ENCODE measurements around the gene RPRD1B.

The RPRD1B gene

GRCh38 chr20:38043512-38044300 is 10.2 kb downstream of the RPRD1B start:
- DNase-seq: no peak

- no peak for DNase-seq
Measured at GRCh38 chr20:38044685-38045084, 11.1 kb downstream of the RPRD1B start.

- DNase-seq: no peak
Measured at GRCh38 chr20:38046572-38046971, 13.0 kb downstream of the RPRD1B start.

GRCh38 chr20:38049800-38050199 is 16.3 kb downstream of the RPRD1B start:
- no peak for DNase-seq

GRCh38 chr20:38050686-38051085 is 17.1 kb downstream of the RPRD1B start:
- no peak for DNase-seq

GRCh38 chr20:38052870-38053269 is 19.3 kb downstream of the RPRD1B start:
- no peak for DNase-seq

- DNase-seq: no peak
Measured at GRCh38 chr20:38054647-38055046, 21.1 kb downstream of the RPRD1B start.

- DNase-seq: peak; percentile 22
Measured at GRCh38 chr20:38055294-38055693, 21.7 kb downstream of the RPRD1B start.

GRCh38 chr20:38055848-38056247 is 22.3 kb downstream of the RPRD1B start:
- no peak for DNase-seq

GRCh38 chr20:38057351-38057972 is 23.9 kb downstream of the RPRD1B start:
- peak; percentile 88 for DNase-seq

- DNase-seq: no peak
Measured at GRCh38 chr20:38059832-38060231, 26.3 kb downstream of the RPRD1B start.

- no peak for DNase-seq
Measured at GRCh38 chr20:38060536-38060935, 27.0 kb downstream of the RPRD1B start.

GRCh38 chr20:38061109-38061508 is 27.6 kb downstream of the RPRD1B start:
- DNase-seq: no peak

- no peak for DNase-seq
Measured at GRCh38 chr20:38062890-38063289, 29.3 kb downstream of the RPRD1B start.

GRCh38 chr20:38063911-38064530 is 30.5 kb downstream of the RPRD1B start:
- no peak for DNase-seq

- no peak for DNase-seq
Measured at GRCh38 chr20:38065764-38066375, 32.3 kb downstream of the RPRD1B start.

- DNase-seq: no peak
Measured at GRCh38 chr20:38066969-38067716, 33.6 kb downstream of the RPRD1B start.

GRCh38 chr20:38067717-38068365 is 34.3 kb downstream of the RPRD1B start:
- no peak for DNase-seq

GRCh38 chr20:38072898-38073297 is 39.4 kb downstream of the RPRD1B start:
- DNase-seq: no peak

- peak; percentile 73 for DNase-seq
Measured at GRCh38 chr20:38073307-38074071, 39.9 kb downstream of the RPRD1B start.

GRCh38 chr20:38075161-38075998 is 41.8 kb downstream of the RPRD1B start:
- DNase-seq: no peak

All from hematopoietic multipotent progenitor cell treated with erythropoietin and hydrocortisone succinate and interleukin-3 and kit ligand, for 4 days (in vitro differentiated cells).